Measurements from ENCODE around the gene RIPPLY2. TPM values are rescaled to one million over a fixed set of nuclear protein-coding genes. Genes with fewer than 3 reads are reported as not detected.
A peak's percentile ranks its signal among the peaks of the same experiment; 100 is the strongest.

Gene RIPPLY2
- total RNA-seq, 1 donor from 2014 or later: 4.9 TPM

DNA sequence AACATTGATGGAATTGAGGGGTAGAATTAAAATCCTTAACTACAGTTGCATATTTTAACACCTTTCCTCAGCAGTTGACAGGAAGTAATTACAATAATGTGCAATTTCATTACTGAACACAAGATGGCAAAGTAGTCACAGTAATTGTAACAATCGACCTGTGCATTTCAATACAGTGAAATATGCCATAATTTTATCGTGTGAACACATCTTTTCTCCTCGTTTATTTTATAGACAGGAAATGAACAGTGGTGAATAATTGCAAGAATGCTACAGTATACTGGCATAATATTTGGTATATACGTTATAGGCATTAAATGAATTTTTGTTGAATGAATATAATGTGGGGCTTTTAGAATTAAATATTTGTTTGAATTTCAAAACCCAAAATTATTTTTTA is 31.4 kb downstream of the RIPPLY2 start:
- peaks cover 3% of the 10 kb centered on the region for H3K4me1 Mint-ChIP-seq (ENCODE audit: low read depth, unreplicated experiment)
- peaks cover 2% of the 10 kb centered on the region for H3K9me3 Mint-ChIP-seq (ENCODE audit: unreplicated experiment)
- no peak overlapping the region for H3K27ac Mint-ChIP-seq (ENCODE audit: unreplicated experiment)
- DNase-seq: no peak
- TF ChIP-seq, protein P1, sequence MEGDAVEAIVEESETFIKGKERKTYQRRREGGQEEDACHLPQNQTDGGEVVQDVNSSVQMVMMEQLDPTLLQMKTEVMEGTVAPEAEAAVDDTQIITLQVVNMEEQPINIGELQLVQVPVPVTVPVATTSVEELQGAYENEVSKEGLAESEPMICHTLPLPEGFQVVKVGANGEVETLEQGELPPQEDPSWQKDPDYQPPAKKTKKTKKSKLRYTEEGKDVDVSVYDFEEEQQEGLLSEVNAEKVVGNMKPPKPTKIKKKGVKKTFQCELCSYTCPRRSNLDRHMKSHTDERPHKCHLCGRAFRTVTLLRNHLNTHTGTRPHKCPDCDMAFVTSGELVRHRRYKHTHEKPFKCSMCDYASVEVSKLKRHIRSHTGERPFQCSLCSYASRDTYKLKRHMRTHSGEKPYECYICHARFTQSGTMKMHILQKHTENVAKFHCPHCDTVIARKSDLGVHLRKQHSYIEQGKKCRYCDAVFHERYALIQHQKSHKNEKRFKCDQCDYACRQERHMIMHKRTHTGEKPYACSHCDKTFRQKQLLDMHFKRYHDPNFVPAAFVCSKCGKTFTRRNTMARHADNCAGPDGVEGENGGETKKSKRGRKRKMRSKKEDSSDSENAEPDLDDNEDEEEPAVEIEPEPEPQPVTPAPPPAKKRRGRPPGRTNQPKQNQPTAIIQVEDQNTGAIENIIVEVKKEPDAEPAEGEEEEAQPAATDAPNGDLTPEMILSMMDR (IDR thresholded peaks at IDR 0.05; ENCODE audit: partially characterized antibody, unreplicated experiment): peak; percentile 79
- peaks cover 2% of the 10 kb centered on the region for H3K27me3 Mint-ChIP-seq (ENCODE audit: unreplicated experiment)
- H3K36me3 Mint-ChIP-seq (ENCODE audit: unreplicated experiment): no peaks in the 10 kb centered on the region
- no peak overlapping the region for H3K4me3 Mint-ChIP-seq (ENCODE audit: unreplicated experiment)

DNA sequence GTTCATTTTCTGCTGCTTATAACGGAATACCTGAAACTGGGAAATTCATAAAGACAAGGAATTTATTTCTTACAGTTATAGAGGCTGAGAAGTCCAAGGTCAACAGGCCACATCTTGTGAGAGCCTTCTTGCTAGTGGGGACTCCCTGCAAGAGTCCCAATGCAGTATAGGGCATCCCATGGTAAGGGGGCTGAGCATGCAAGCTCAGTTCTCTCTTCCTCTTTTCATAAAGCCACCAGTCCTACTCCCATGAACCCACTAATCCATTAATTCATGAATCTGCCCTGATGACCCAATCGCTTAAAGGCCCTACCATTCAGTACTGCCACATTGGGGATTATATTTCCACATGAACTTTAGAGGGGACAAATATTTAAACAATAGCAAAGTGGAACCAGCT is 32.8 kb downstream of the RIPPLY2 start:
- TF ChIP-seq, protein P1 (IDR thresholded peaks at IDR 0.05; ENCODE audit: partially characterized antibody, unreplicated experiment): no peak
- no peaks in the 10 kb centered on the region for H3K4me1 Mint-ChIP-seq (ENCODE audit: low read depth, unreplicated experiment)
- H3K27me3 Mint-ChIP-seq (ENCODE audit: unreplicated experiment): no peaks in the 10 kb centered on the region
- H3K9me3 Mint-ChIP-seq (ENCODE audit: unreplicated experiment): peaks cover 2% of the 10 kb centered on the region
- no peak overlapping the region for H3K27ac Mint-ChIP-seq (ENCODE audit: unreplicated experiment)
- no peak overlapping the region for H3K4me3 Mint-ChIP-seq (ENCODE audit: unreplicated experiment)
- DNase-seq: no peak
- no peaks in the 10 kb centered on the region for H3K36me3 Mint-ChIP-seq (ENCODE audit: unreplicated experiment)

DNA sequence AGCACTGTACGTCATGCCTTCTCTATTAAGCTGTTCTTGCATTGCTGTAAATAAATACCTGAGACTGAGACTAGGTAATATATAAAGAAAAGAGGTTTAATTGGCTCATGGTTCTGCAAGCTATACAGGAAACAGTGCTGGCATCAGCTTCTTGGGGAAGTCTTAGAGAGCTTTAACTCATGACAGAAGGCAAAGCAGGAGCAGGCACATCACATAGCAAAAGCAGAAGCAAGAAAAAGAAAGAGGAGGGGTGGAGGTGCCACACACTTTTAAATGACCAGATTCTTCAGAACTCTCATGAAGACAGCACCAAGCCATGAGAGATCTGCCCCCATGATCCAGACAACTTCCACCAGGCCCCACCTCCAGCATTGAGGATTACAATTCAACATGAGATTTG is 36.5 kb downstream of the RIPPLY2 start:
- peaks cover 2% of the 10 kb centered on the region for H3K9me3 Mint-ChIP-seq (ENCODE audit: unreplicated experiment)
- no peak overlapping the region for H3K4me3 Mint-ChIP-seq (ENCODE audit: unreplicated experiment)
- no peaks in the 10 kb centered on the region for H3K36me3 Mint-ChIP-seq (ENCODE audit: unreplicated experiment)
- no peaks in the 10 kb centered on the region for H3K27me3 Mint-ChIP-seq (ENCODE audit: unreplicated experiment)
- TF ChIP-seq, protein P1 (IDR thresholded peaks at IDR 0.05; ENCODE audit: partially characterized antibody, unreplicated experiment): no peak
- no peak for DNase-seq
- no peak overlapping the region for H3K27ac Mint-ChIP-seq (ENCODE audit: unreplicated experiment)
- no peaks in the 10 kb centered on the region for H3K4me1 Mint-ChIP-seq (ENCODE audit: low read depth, unreplicated experiment)

DNA sequence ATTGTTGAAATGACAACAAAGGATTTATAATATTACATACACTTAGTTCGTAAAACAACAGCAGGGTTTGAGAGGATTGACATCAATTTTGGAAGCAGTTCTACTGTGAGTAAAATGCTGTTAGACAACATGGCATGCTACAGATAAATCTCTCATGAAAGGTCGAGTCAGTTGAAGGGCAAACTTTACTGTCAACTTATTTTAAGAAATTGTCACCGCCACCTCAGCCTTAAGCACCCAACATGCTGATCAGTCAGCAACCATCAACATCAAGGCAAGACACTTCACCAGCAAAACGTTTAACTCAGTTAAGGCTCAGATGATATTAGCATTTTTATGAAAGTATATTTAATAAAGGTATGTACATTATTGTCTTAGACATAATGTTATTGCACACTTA is 37.4 kb downstream of the RIPPLY2 start:
- Mint-ChIP-seq H3K4me1 (ENCODE audit: low read depth, unreplicated experiment) (no peaks in the 10 kb centered on the region), H3K9me3 (ENCODE audit: unreplicated experiment) (peaks cover 2% of the 10 kb centered on the region), H3K36me3 (ENCODE audit: unreplicated experiment) (no peaks in the 10 kb centered on the region), H3K4me3 (ENCODE audit: unreplicated experiment) (no peak overlapping the region), H3K27ac (ENCODE audit: unreplicated experiment) (no peak overlapping the region), H3K27me3 (ENCODE audit: unreplicated experiment) (no peaks in the 10 kb centered on the region)
- TF ChIP-seq, protein P1 (IDR thresholded peaks at IDR 0.05; ENCODE audit: partially characterized antibody, unreplicated experiment): no peak
- DNase-seq: no peak

DNA sequence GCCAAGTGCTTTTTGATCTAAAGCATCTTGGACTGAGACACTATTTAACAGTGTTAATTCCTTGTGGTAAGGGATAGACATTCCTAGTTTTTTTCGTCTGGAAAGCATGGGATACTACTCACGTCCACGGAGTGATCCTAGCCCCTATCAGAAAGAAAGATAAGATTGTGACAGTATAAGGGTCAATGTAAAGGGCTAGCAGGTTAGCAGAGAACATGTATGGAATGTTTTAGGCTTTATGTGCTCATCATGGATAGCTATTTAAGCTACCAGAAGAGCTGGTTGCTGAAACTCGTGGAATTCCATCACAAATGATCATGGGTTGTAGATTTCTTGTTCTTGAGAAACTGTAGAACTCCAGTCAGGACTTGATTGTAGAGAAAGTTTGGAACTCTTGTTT is 38.4 kb downstream of the RIPPLY2 start:
- TF ChIP-seq, protein P1 (IDR thresholded peaks at IDR 0.05; ENCODE audit: partially characterized antibody, unreplicated experiment): no peak
- H3K36me3 Mint-ChIP-seq (ENCODE audit: unreplicated experiment): no peaks in the 10 kb centered on the region
- H3K27me3 Mint-ChIP-seq (ENCODE audit: unreplicated experiment): no peaks in the 10 kb centered on the region

More for the DNA sequence above, 38.4 kb downstream of the RIPPLY2 start:
- H3K4me1 Mint-ChIP-seq (ENCODE audit: low read depth, unreplicated experiment): no peaks in the 10 kb centered on the region
- no peak for DNase-seq
- H3K27ac Mint-ChIP-seq (ENCODE audit: unreplicated experiment): no peak overlapping the region
- peaks cover 2% of the 10 kb centered on the region for H3K9me3 Mint-ChIP-seq (ENCODE audit: unreplicated experiment)
- H3K4me3 Mint-ChIP-seq (ENCODE audit: unreplicated experiment): no peak overlapping the region

Measured in glutamatergic neuron (in vitro differentiated cells).